H1 (cell line): Measurements from ENCODE around the gene TTC13. TPM values are rescaled to one million over a fixed set of nuclear protein-coding genes. Genes with fewer than 3 reads are reported as not detected.

Experiments
- CTCF ChIA-PET: fragments of 300-600 bp; sonication (Branson Sonifier 250); formaldehyde crosslinking; loops from one replicate; lab custom pipeline; 2021; ENCODE audit not compliant: partially characterized antibody; lab: Charles Lee
- POLR2A ChIA-PET: fragments of 300-600 bp; sonication (Branson Sonifier 250); formaldehyde crosslinking; loops from one replicate; lab custom pipeline; 2021; ENCODE audit warnings: inconsistent platforms; ENCODE audit not compliant: partially characterized antibody; lab: Charles Lee
- DNase-seq, 2 experiments: peaks; one replicate each; pipeline versions ENCODE4 v3.0.0 to v3.0.0-alpha.2; 2010 to 2022; ENCODE audit warnings: low spot score in 2 of 2, low read depth in 1 of 2, mixed read lengths in 1 of 2
- FAIRE-seq: peaks from 2 replicates; lab custom pipeline; 2011; peaks lifted over from hg19 to GRCh38; lab: Jason Lieb, UNC
- H2AFZ ChIP-seq: 2 replicates; pipeline ENCODE4 v1.8.1; 2012; ENCODE audit warnings: low read length, inconsistent platforms
- H2AK5ac ChIP-seq: 2 replicates; pipeline ENCODE4 v1.6.1; 2013; ENCODE audit warnings: low read depth, low read length
- H2BK120ac ChIP-seq: replicated peaks from 2 replicates; pipeline ENCODE3; 2013; ENCODE audit warnings: low read depth, low read length, inconsistent platforms
- H2BK12ac ChIP-seq: 2 replicates; pipeline ENCODE4 v1.6.1; 2013; ENCODE audit warnings: low read depth, low read length
- H2BK15ac ChIP-seq: 2 replicates; pipeline ENCODE4 v1.6.1; 2013; ENCODE audit warnings: low read length
- H2BK20ac ChIP-seq: 2 replicates; pipeline ENCODE4 v1.6.1; 2013; ENCODE audit warnings: low read length
- H2BK5ac ChIP-seq: 2 replicates; pipeline ENCODE4 v1.6.1; 2013; ENCODE audit warnings: low read depth, low read length
- H3K14ac ChIP-seq: 2 replicates; pipeline ENCODE4 v1.6.1; 2013; ENCODE audit warnings: inconsistent platforms; ENCODE audit not compliant: insufficient read length
- H3K18ac ChIP-seq: 2 replicates; pipeline ENCODE4 v1.6.1; 2013; ENCODE audit warnings: low read length; ENCODE audit errors: extremely low read depth
- H3K23ac ChIP-seq: 2 replicates; pipeline ENCODE4 v1.6.1; 2013; ENCODE audit warnings: inconsistent platforms; ENCODE audit not compliant: insufficient read length
- H3K23me2 ChIP-seq: 2 replicates; pipeline ENCODE4 v1.6.1; 2013; ENCODE audit warnings: low read depth, low read length
- H3K27ac ChIP-seq: 2 replicates; pipeline ENCODE4 v1.6.1; 2011; ENCODE audit warnings: low read depth, low read length, inconsistent platforms
- H3K27me3 ChIP-seq, 4 experiments: replicated peaks in 1 of 4; 1 replicate in 1 of 4; 2 replicates in 3 of 4; pipeline versions ENCODE4 v1.6.1 to v1.8.1; 2011 to 2013; ENCODE audit warnings: low read length in 3 of 4, mild to moderate bottlenecking in 3 of 4, inconsistent platforms in 2 of 4, mixed read lengths in 2 of 4, moderate library complexity in 1 of 4; ENCODE audit not compliant: control insufficient read depth in 3 of 4, insufficient read depth in 3 of 4; ENCODE audit errors: extremely low read depth in 1 of 4
- H3K36me3 ChIP-seq, 4 experiments: 2 replicates each; pipeline versions ENCODE4 v1.6.1 to v1.8.1; 2011 to 2013; ENCODE audit warnings: mild to moderate bottlenecking in 4 of 4, low read length in 3 of 4, moderate library complexity in 2 of 4, control low read depth in 1 of 4, inconsistent platforms in 1 of 4; ENCODE audit not compliant: insufficient read depth in 4 of 4, control insufficient read depth in 2 of 4
- H3K4ac ChIP-seq: replicated peaks from 2 replicates; pipeline ENCODE3; 2013; ENCODE audit warnings: low read length, low read depth, mixed read lengths, inconsistent platforms; ENCODE audit not compliant: insufficient read length
- H3K4me1 ChIP-seq, 4 experiments: replicated peaks in 1 of 4; 1 replicate in 1 of 4; 2 replicates in 3 of 4; pipeline versions ENCODE4 v1.6.1 to v1.8.1; 2011 to 2013; ENCODE audit warnings: low read length in 3 of 4, inconsistent platforms in 2 of 4, mixed read lengths in 1 of 4; ENCODE audit not compliant: insufficient read depth in 4 of 4, control insufficient read depth in 3 of 4
- H3K4me2 ChIP-seq, 2 experiments: 2 replicates each; pipeline versions ENCODE4 v1.6.1 to v1.8.1; 2011 to 2013; ENCODE audit warnings: low read depth in 2 of 2, low read length in 2 of 2, control low read depth in 1 of 2, inconsistent platforms in 1 of 2, mild to moderate bottlenecking in 1 of 2; ENCODE audit not compliant: insufficient read depth in 1 of 2
- H3K4me3 ChIP-seq, 4 experiments: fragments of 200-600, 300-600 bp in 1 of 4; sonication (generic), shearing (Covaris generic), sonication (Bioruptor Twin) in 1 of 4; 2 replicates each; pipeline versions ENCODE4 v1.5.1 to v1.8.1; 2011 to 2016; ENCODE audit warnings: low read length in 4 of 4, low read depth in 3 of 4, control low read depth in 2 of 4, inconsistent platforms in 2 of 4, mild to moderate bottlenecking in 2 of 4, mixed read lengths in 1 of 4, moderate library complexity in 1 of 4; ENCODE audit not compliant: insufficient read depth in 2 of 4; ENCODE audit errors: extremely low read depth in 1 of 4
- H3K56ac ChIP-seq: replicated peaks from 2 replicates; pipeline ENCODE3; 2013; ENCODE audit warnings: low read depth, mild to moderate bottlenecking, mixed read lengths, low read length, inconsistent platforms; ENCODE audit not compliant: insufficient read length
- H3K79me1 ChIP-seq: 2 replicates; pipeline ENCODE4 v1.6.1; 2013; ENCODE audit warnings: low read depth, low read length, control low read depth
- H3K79me2 ChIP-seq, 2 experiments: 2 replicates each; pipeline versions ENCODE4 v1.6.1 to v1.8.1; 2012 to 2013; ENCODE audit warnings: low read length in 2 of 2, mild to moderate bottlenecking in 2 of 2, inconsistent platforms in 1 of 2; ENCODE audit not compliant: insufficient read depth in 2 of 2, control insufficient read depth in 1 of 2
- H3K9ac ChIP-seq, 4 experiments: replicated peaks in 1 of 4; 1 replicate in 1 of 4; 2 replicates in 3 of 4; pipeline versions ENCODE4 v1.6.1 to v1.8.1; 2011 to 2013; ENCODE audit warnings: low read depth in 3 of 4, low read length in 3 of 4, control low read depth in 2 of 4, mild to moderate bottlenecking in 2 of 4, moderate library complexity in 2 of 4, inconsistent platforms in 1 of 4; ENCODE audit errors: extremely low read depth in 1 of 4
- H3K9me3 ChIP-seq, 2 experiments: 2 replicates each; pipeline versions ENCODE4 v1.6.1 to v1.8.1; 2012 to 2013; ENCODE audit warnings: mild to moderate bottlenecking in 2 of 2, moderate library complexity in 2 of 2, control low read depth in 1 of 2, inconsistent platforms in 1 of 2, low read depth in 1 of 2, low read length in 1 of 2, mixed read lengths in 1 of 2; ENCODE audit not compliant: insufficient read depth in 2 of 2
- H4K20me1 ChIP-seq, 2 experiments: replicated peaks in 1 of 2; 2 replicates each; pipeline versions ENCODE3 to v1.8.1; 2011 to 2013; ENCODE audit warnings: inconsistent platforms in 2 of 2, low read length in 2 of 2, mild to moderate bottlenecking in 1 of 2; ENCODE audit not compliant: insufficient read depth in 2 of 2, control insufficient read depth in 1 of 2
- H4K5ac ChIP-seq: 2 replicates; pipeline ENCODE4 v1.6.1; 2013; ENCODE audit warnings: low read length, low read depth, mixed read lengths, inconsistent platforms; ENCODE audit not compliant: insufficient read length
- H4K8ac ChIP-seq: 2 replicates; pipeline ENCODE4 v1.8.0; 2013; ENCODE audit warnings: mild to moderate bottlenecking, moderate library complexity, low read length, inconsistent platforms; ENCODE audit not compliant: insufficient read depth; ENCODE audit errors: extremely low read depth
- H4K91ac ChIP-seq: replicated peaks from 2 replicates; pipeline ENCODE3; 2013; ENCODE audit warnings: low read length, mixed read lengths, inconsistent platforms; ENCODE audit not compliant: insufficient read length
- HDAC2 ChIP-seq, 2 experiments: fragments of 300-600 bp in 1 of 2; sonication (generic) in 1 of 2; IDR thresholded peaks; 2 replicates each; pipeline ENCODE4 v1.6.1; 2011 to 2012; ENCODE audit warnings: low read depth in 2 of 2, low read length in 2 of 2, mild to moderate bottlenecking in 2 of 2, moderate library complexity in 2 of 2, borderline replicate concordance in 1 of 2, inconsistent platforms in 1 of 2
- NRF1 ChIP-seq: IDR thresholded peaks from 2 replicates; pipeline ENCODE4 v1.6.1; 2011; ENCODE audit warnings: mild to moderate bottlenecking, low read depth, low read length, improper control_type of control experiment
- SIRT6 ChIP-seq: IDR thresholded peaks from one replicate; pipeline ENCODE4 v1.7.1; 2012; ENCODE audit warnings: low read length, inconsistent platforms
- WGBS, 2 experiments: shearing (Covaris generic) in 1 of 2; methylation state at CpG; one replicate each; pipeline versions ENCODE4 v1.1.6 to v1.1.7; 2013 to 2015; ENCODE audit warnings: low lambda C conversion rate in 2 of 2, mixed read lengths in 2 of 2, inconsistent platforms in 1 of 2, low coverage in 1 of 2, missing lambda C conversion rate in 1 of 2; ENCODE audit not compliant: insufficient replicate concordance in 2 of 2, insufficient coverage in 1 of 2, insufficient read length in 1 of 2; ENCODE audit errors: extremely low coverage in 1 of 2, missing lambda C conversion rate in 1 of 2; 5-methylcytosine and 5-hydroxymethylcytosine counted together
- polyA plus RNA-seq, 7 experiments: library from polyadenylated mRNA; depleted of rRNA in 3 of 7; stranded (reverse) in 5 of 7; unstranded in 2 of 7; fragments of >200 nt in 5 of 7; fragments of 200-250 nt in 2 of 7; gene quantifications; 1 replicate in 5 of 7; 2 replicates in 1 of 7; 4 replicates in 1 of 7; pipeline versions ENCODE4 v1.2.1 to v1.2.3, GENCODE V29; 2011 to 2013; ENCODE audit warnings: missing spikeins in 2 of 7, mixed read lengths in 2 of 7
- total RNA-seq: library from RNA; stranded (reverse); fragmentation: NEBNext Ultra II Directional; extraction: Animal tissue kit (Norgen Biotek cat#: 25700); gene quantifications from 2 replicates; pipeline ENCODE4 v1.2.1, GENCODE V29; 2021

Gene TTC13
- total and polyA plus RNA-seq, 2 of the 8 experiments (the other 6 are each of a cell fraction or from before 2014, with no cell fraction given), result 3.1 to 7.1 TPM

DNA sequence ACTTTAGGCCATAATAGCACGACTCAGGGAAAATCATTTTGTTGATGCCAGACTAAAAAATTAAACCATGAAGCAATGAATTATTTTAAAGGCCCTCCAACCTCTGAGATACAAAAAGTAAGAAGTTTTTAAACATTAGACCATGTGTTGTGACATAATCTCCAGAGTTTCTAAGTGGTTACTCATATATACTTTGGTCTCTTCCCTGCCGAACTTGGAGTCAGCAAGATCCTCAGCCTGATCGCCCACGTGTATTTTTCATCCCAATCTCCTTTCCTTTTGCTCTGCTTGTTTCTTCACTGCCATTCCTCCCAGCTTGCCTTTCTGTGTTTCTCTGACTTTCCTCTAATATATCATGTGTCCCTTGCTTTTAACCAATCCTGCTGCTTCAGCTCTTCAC lies 4.0 kb upstream of the TTC13 start:
- H2BK120ac ChIP-seq, result no peak overlapping the region
- H3K4me2 ChIP-seq, result no peak overlapping the region
- H3K23me2 ChIP-seq, result peaks cover 5% of the 10 kb centered on the region
- no peaks in the 10 kb centered on the region; a peak in 2 of 8 replicates for H3K36me3 ChIP-seq
- H3K27me3 ChIP-seq, result peaks cover 37 to 71% (median 58%) of the 10 kb centered on the region in 4 experiments
- no peak overlapping the region for H3K27ac ChIP-seq
- H2AK5ac ChIP-seq, result no peak overlapping the region
- peaks cover 0 to 6% (median 2%) of the 10 kb centered on the region in 4 experiments; a peak in 5 of 7 replicates for H3K4me1 ChIP-seq
- no peak overlapping the region for H3K18ac ChIP-seq
- no peak overlapping the region for H3K4me3 ChIP-seq
- no peak for FAIRE-seq
- H2BK20ac ChIP-seq, result no peak overlapping the region
- no peak for DNase-seq
- H3K23ac ChIP-seq, result no peak overlapping the region
- no peak overlapping the region for H4K5ac ChIP-seq
- H4K91ac ChIP-seq, result no peak overlapping the region
- no peak overlapping the region for H2BK12ac ChIP-seq
- POLR2A ChIA-PET, result no interaction called here
- no peak overlapping the region for H4K8ac ChIP-seq
- no peak overlapping the region for H3K56ac ChIP-seq
- H3K14ac ChIP-seq, result no peak overlapping the region
- no peak for TF ChIP-seq SIRT6
- TF ChIP-seq NRF1, result no peak
- no peak for TF ChIP-seq HDAC2 (IDR thresholded peaks at IDR 0.05; ENCODE audit: borderline replicate concordance in 1 of 2, low read depth in 2 of 2, low read length in 2 of 2)
- H3K4ac ChIP-seq, result no peak overlapping the region
- WGBS, 2 experiments, result 74% methylated on average over 4 of the region's 4 CpGs; no CpG with 5 or more reads in 1 of the 2 experiments
- no peaks in the 10 kb centered on the region for H3K9me3 ChIP-seq
- CTCF ChIA-PET, result interaction anchor here (0.6 to 2.2 kb wide), 5 partner anchors 9 to 228 kb away, joined by 3 to 6 read pairs (median 3); no protein-coding TSS in a partner anchor
- H3K79me2 ChIP-seq, result no peaks in the 10 kb centered on the region
- no peak overlapping the region for H2BK5ac ChIP-seq
- no peak overlapping the region for H3K9ac ChIP-seq
- no peak overlapping the region for H2BK15ac ChIP-seq
- no peaks in the 10 kb centered on the region for H3K79me1 ChIP-seq
- H2AFZ ChIP-seq, result no peak overlapping the region
- H4K20me1 ChIP-seq, result peaks cover 16 to 40% of the 10 kb centered on the region in 2 experiments
